Mesangial cell (primary cell): ENCODE measurements around the gene OIP5. TPM values are rescaled to one million over a fixed set of nuclear protein-coding genes. Genes with fewer than 3 reads are reported as not detected.

ENCODE experiments used
- total RNA-seq: library from RNA; depleted of rRNA; stranded (reverse); fragments of >200 nt; gene quantifications from 2 replicates; pipeline ENCODE4 v1.2.3, GENCODE V29; 2015

The OIP5 gene
- 1.8 and 27.9 TPM in 2 replicates for total RNA-seq

DNA sequence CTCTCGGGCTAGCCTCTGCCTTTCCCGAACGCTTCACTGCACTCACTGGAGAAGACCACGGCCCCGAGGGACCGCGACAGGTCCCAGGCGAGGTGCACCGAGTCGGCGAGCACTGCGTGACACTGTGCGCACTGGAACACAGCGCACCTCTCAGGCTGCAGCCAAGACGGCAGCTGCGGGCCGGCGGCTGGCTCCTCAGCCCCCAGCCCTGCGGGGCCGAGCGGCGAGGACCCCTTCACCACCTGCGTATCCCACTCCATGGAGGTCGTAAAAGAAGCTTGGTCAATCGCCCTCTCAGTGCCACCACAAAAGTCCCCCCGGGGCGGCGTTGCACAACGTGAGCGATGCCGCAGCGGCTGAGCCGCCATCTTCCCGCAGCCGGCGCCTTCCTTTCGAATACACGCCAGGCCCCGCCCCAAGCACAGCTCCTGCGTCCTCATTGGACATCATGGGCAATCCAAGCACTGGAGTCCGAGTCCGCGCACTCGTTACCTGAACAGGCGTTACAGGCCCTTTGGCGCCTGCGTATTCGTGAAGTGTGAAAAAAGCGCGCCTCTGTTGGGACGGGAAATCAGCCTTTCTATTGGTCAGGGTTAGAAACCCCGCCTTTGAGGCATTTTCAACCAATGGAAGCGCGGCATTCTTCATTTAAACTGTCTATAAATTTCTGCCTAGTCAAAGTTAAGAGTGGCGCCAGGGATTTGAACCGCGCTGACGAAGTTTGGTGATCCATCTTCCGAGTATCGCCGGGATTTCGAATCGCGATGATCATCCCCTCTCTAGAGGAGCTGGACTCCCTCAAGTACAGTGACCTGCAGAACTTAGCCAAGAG is at the start of gene OIP5, which contains the start of gene NUSAP1:
TSS of gene OIP5 (minus strand) at position 398 of the 832 bp plus-strand sequence. CDS start at position 368, 30 bp downstream.
TSS of gene NUSAP1 (plus strand) at position 688 of the 832 bp plus-strand sequence. CDS start at position 765, 77 bp downstream.

Other genes starting within 250 kb of the OIP5 start
- gene INO80, start 216.3 kb downstream of the OIP5 start, total RNA-seq: 17.6 and 33.4 TPM in 2 replicates
- under 0.01 TPM in 1 of 2 replicates, not detected in the other for gene EXD1, start 101.8 kb downstream of the OIP5 start, total RNA-seq
- gene CHP1, start 101.3 kb downstream of the OIP5 start, total RNA-seq: 99.9 and 182 TPM in 2 replicates
- gene NUSAP1, start 290 bp upstream of the OIP5 start, total RNA-seq: 9.6 and 118 TPM in 2 replicates
- gene NDUFAF1, start 69.9 kb upstream of the OIP5 start, total RNA-seq: 11.5 and 13.9 TPM in 2 replicates
- 14.3 and 15.0 TPM in 2 replicates for gene RTF1, start 84.5 kb upstream of the OIP5 start, total RNA-seq
- 5.4 and 8.4 TPM in 2 replicates for gene ITPKA, start 161.3 kb upstream of the OIP5 start, total RNA-seq
- gene LTK, start 181.2 kb upstream of the OIP5 start, total RNA-seq: 0.33 and 1.4 TPM in 2 replicates
- 20.7 and 28.4 TPM in 2 replicates for gene RPAP1, start 211.7 kb upstream of the OIP5 start, total RNA-seq
- gene TYRO3, start 226.6 kb upstream of the OIP5 start, total RNA-seq: 11.7 and 13.1 TPM in 2 replicates